ENCODE data around the gene RAB1B. TPM values are rescaled to one million over a fixed set of nuclear protein-coding genes. Genes with fewer than 3 reads are reported as not detected.
A peak's percentile ranks its signal among the peaks of the same experiment; 100 is the strongest.

Gene RAB1B
- total and polyA plus RNA-seq, 2 donors (not counting 1 experiment from before 2014, with no cell fraction given), result 77.1 to 77.8 TPM

DNA sequence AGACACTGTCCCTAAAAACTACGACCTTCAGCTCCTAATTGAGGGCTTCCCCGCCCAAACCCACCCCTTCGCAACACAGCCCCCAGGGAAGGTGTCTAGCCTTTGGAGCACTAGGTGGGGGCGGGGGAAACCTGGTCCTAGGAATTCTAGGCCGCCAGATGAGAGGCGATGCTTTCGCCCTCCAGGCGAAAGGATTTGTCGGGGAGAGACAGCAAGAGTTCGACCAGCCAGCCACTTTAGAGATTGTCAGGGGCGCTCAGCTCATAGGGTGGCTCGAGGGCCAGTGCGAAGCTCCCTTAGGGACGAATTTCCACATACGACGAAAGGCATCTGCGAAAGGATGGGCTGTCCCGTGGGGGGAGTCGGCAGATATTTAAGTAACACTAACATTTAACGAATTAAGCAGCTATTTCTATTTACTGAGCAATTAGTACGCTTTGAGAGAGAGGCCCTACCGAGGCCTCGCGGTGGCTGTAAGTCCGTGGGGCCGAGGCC is 43.1 kb downstream of the RAB1B start:
- H3K4me2 ChIP-seq (replicated peaks; ENCODE audit: low read depth, low read length, poor library complexity, severe bottlenecking), result peak overlapping the region; percentile 89
- no peaks in the 10 kb centered on the region for H4K20me1 ChIP-seq (ENCODE audit: control insufficient read depth, insufficient read depth, low read length, poor library complexity, severe bottlenecking)
- peaks cover 3% of the 10 kb centered on the region for H3K27me3 Mint-ChIP-seq
- H3K27me3 ChIP-seq (replicated peaks in 1 of 4; ENCODE audit: control extremely low read depth in 1 of 4, control insufficient read depth in 3 of 4, insufficient read depth in 4 of 4, low read length in 3 of 4), result no peaks in the 10 kb centered on the region
- no peaks in the 10 kb centered on the region for H3K79me2 ChIP-seq (ENCODE audit: control insufficient read depth, insufficient read depth, low read length)
- intact Hi-C loops (cut with micrococcal nuclease), result no loop called here
- ATAC-seq (ENCODE audit: low read depth), result no peak
- TF ChIP-seq, protein P1, sequence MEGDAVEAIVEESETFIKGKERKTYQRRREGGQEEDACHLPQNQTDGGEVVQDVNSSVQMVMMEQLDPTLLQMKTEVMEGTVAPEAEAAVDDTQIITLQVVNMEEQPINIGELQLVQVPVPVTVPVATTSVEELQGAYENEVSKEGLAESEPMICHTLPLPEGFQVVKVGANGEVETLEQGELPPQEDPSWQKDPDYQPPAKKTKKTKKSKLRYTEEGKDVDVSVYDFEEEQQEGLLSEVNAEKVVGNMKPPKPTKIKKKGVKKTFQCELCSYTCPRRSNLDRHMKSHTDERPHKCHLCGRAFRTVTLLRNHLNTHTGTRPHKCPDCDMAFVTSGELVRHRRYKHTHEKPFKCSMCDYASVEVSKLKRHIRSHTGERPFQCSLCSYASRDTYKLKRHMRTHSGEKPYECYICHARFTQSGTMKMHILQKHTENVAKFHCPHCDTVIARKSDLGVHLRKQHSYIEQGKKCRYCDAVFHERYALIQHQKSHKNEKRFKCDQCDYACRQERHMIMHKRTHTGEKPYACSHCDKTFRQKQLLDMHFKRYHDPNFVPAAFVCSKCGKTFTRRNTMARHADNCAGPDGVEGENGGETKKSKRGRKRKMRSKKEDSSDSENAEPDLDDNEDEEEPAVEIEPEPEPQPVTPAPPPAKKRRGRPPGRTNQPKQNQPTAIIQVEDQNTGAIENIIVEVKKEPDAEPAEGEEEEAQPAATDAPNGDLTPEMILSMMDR (IDR thresholded peaks at IDR 0.05), result no peak
- TF ChIP-seq EZH2 (IDR thresholded peaks at IDR 0.05; ENCODE audit: borderline replicate concordance, insufficient read depth, low read depth, low read length, poor library complexity, severe bottlenecking), result no peak
- H3K4me3 ChIP-seq (ENCODE audit: control extremely low read depth in 1 of 5, extremely low read depth in 1 of 5, insufficient read depth in 1 of 5, low read depth in 2 of 5, low read length in 4 of 5), result peak overlapping the region in 4 of 5 experiments; percentile 50 to 72 (median 67)
- H3K4me3 Mint-ChIP-seq, result peak overlapping the region; percentile 99
- H3K27ac ChIP-seq (ENCODE audit: low read length in 2 of 2), result peak overlapping the region; percentile 74 to 88
- H3K4me1 Mint-ChIP-seq, result peaks cover 26% of the 10 kb centered on the region
- ChIA-PET POLR2A (interaction anchor here (0.7 to 2.0 kb wide), 5 partner anchors 16 to 649 kb away, joined by 3 to 12 read pairs (median 4); partner anchors contain the start of genes BRMS1, RELA and RIN1), CTCF (interaction anchor here (0.6 to 6.3 kb wide), 44 partner anchors 9 to 452 kb away, joined by 3 to 101 read pairs (median 6); partner anchors contain the start of genes ACTN3, B4GAT1, BRMS1 and FIBP)
- 35% methylated on average over 18 of the region's 26 CpGs for WGBS (ENCODE audit: insufficient coverage)
- H3K27ac Mint-ChIP-seq, result peak overlapping the region; percentile 99
- H3K9me3 Mint-ChIP-seq (ENCODE audit: insufficient read depth), result no peaks in the 10 kb centered on the region
- H3K36me3 ChIP-seq (replicated peaks in 1 of 2; ENCODE audit: control extremely low read depth in 1 of 2, control insufficient read depth in 1 of 2, extremely low read depth in 1 of 2, insufficient read depth in 2 of 2, low read length in 1 of 2), result no peaks in the 10 kb centered on the region
- H3K9me3 ChIP-seq (ENCODE audit: control extremely low read depth in 1 of 3, control insufficient read depth in 2 of 3, insufficient read depth in 1 of 3, low read length in 2 of 3), result no peaks in the 10 kb centered on the region
- H3K4me1 ChIP-seq (ENCODE audit: control insufficient read depth in 2 of 2, insufficient read depth in 2 of 2, low read length in 2 of 2), result peaks cover 10 to 19% of the 10 kb centered on the region in 2 donors
- H2AFZ ChIP-seq (ENCODE audit: insufficient read depth, low read depth, low read length, poor library complexity, severe bottlenecking), result peak overlapping the region; percentile 88
- H3K9ac ChIP-seq (ENCODE audit: low read length), result peak overlapping the region; percentile 75
- no peak for DNase-seq

DNA sequence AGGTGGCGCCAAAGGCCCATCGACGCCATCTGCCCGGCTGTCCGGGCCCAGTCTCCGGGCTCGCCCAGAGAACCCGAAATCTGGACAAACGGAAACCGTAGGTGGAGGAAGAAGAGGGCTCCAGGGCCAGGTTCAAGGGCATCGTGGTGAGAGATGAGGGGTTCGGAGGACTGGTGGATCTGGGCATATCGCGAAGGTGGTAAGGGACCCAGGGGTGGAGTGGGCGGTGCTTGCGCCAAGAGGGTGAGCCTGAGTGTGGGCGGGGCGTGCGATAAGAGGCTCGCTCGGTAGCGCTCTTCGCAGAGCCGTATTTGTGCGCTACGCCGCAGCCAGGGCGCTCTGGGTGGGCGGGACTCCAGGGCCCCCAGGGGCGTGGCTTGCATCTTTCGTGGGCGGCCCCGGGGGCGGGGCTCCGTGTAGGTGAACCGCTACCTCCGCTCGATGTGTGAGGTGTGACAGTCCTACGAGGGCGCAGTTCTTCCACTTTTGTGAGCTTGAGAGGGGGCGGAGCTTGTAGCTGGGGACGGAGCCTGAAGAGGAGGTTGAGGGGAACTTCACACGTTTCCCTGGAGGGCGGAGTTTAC is 43.6 kb downstream of the RAB1B start:
- Histone ChIP-seq H3K9ac (ENCODE audit: low read length) (peak overlapping the region; percentile 75), H3K79me2 (ENCODE audit: control insufficient read depth, insufficient read depth, low read length) (no peaks in the 10 kb centered on the region), H4K20me1 (ENCODE audit: control insufficient read depth, insufficient read depth, low read length, poor library complexity, severe bottlenecking) (no peaks in the 10 kb centered on the region), H3K4me1 (ENCODE audit: control insufficient read depth in 2 of 2, insufficient read depth in 2 of 2, low read length in 2 of 2) (peaks cover 11 to 21% of the 10 kb centered on the region in 2 donors), H2AFZ (ENCODE audit: insufficient read depth, low read depth, low read length, poor library complexity, severe bottlenecking) (peak overlapping the region; percentile 88), H3K9me3 (ENCODE audit: control extremely low read depth in 1 of 3, control insufficient read depth in 2 of 3, insufficient read depth in 1 of 3, low read length in 2 of 3) (no peaks in the 10 kb centered on the region), H3K4me2 (replicated peaks; ENCODE audit: low read depth, low read length, poor library complexity, severe bottlenecking) (peak overlapping the region; percentile 89), H3K27me3 (replicated peaks in 1 of 4; ENCODE audit: control extremely low read depth in 1 of 4, control insufficient read depth in 3 of 4, insufficient read depth in 4 of 4, low read length in 3 of 4) (no peaks in the 10 kb centered on the region), H3K4me3 (ENCODE audit: control extremely low read depth in 1 of 5, extremely low read depth in 1 of 5, insufficient read depth in 1 of 5, low read depth in 2 of 5, low read length in 4 of 5) (peak overlapping the region; percentile 30 to 72 (median 63)), H3K27ac (ENCODE audit: low read length in 2 of 2) (peak overlapping the region; percentile 74 to 88), H3K36me3 (replicated peaks in 1 of 2; ENCODE audit: control extremely low read depth in 1 of 2, control insufficient read depth in 1 of 2, extremely low read depth in 1 of 2, insufficient read depth in 2 of 2, low read length in 1 of 2) (no peaks in the 10 kb centered on the region)
- POLR2A ChIA-PET, result interaction anchor here (0.5 to 2.0 kb wide), 19 partner anchors 9 to 926 kb away, joined by 3 to 12 read pairs (median 4); partner anchors contain the start of genes BRMS1, DPP3, FIBP and MRPL11
- no peak for TF ChIP-seq EZH2 (IDR thresholded peaks at IDR 0.05; ENCODE audit: borderline replicate concordance, insufficient read depth, low read depth, low read length, poor library complexity, severe bottlenecking)
- TF ChIP-seq, protein P1 (IDR thresholded peaks at IDR 0.05), result peak; percentile 99
- intact Hi-C loops (cut with micrococcal nuclease), result loop anchor here (1.0 to 2.0 kb wide), 9 partner anchors 16 to 367 kb away; partner anchors contain the start of genes BRMS1, PELI3, RAB1B and SLC29A2
- DNase-seq (peak; percentile 100), ATAC-seq (ENCODE audit: low read depth) (peak; percentile 79)
- H3K27me3 Mint-ChIP-seq, result peaks cover 3% of the 10 kb centered on the region
- H3K27ac Mint-ChIP-seq, result peak overlapping the region; percentile 99
- H3K4me3 Mint-ChIP-seq, result peak overlapping the region; percentile 99
- CTCF ChIA-PET, result interaction anchor here (0.6 to 6.3 kb wide), 47 partner anchors 10 to 532 kb away, joined by 3 to 101 read pairs (median 5); partner anchors contain the start of genes B4GAT1, BRMS1, DPP3 and MRPL11
- whole genome bisulfite sequencing (ENCODE audit: insufficient coverage), result under 1% methylated on average over 44 of the region's 44 CpGs
- H3K9me3 Mint-ChIP-seq (ENCODE audit: insufficient read depth), result no peaks in the 10 kb centered on the region
- H3K4me1 Mint-ChIP-seq, result peaks cover 28% of the 10 kb centered on the region

Measured in B cell (primary cell).